ENCODE data around the gene UGT1A8. TPM values are rescaled to one million over a fixed set of nuclear protein-coding genes. Genes with fewer than 3 reads are reported as not detected.
"Not testable (repeated sequence)": the region's sequence is repeated elsewhere in the genome, so short reads cannot be mapped to it uniquely, and the experiment has no call there.

Gene UGT1A8
- total and polyA plus RNA-seq, 10 donors = not detected

GRCh38 chr2:233718552-233718951, 101.1 kb downstream of the UGT1A8 start, which contains the start of gene UGT1A4:
TSS of gene UGT1A4 (plus strand) at chr2:233718736. CDS start at chr2:233718821, 85 bp downstream.
- Histone ChIP-seq H3K27ac (no peak within 1 kb of the TSS), H3K4me3 (no peak within 1 kb of the TSS), H3K27me3 (replicated peaks in 1 of 7) (peaks cover 0 to 24% (median 0%) of the 10 kb centered on the region in 7 donors), H3K4me1 (no peaks in the 10 kb centered on the region), H3K9me3 (no peaks in the 10 kb centered on the region), H3K36me3 (no peaks in the 10 kb centered on the region)
- intact Hi-C loops (cut with DNase I; ENCODE audit: low total_unique reads) = no loop called here
- TF ChIP-seq CTCF (IDR thresholded peaks at IDR 0.05 in 8 of 11, conservative IDR thresholded peaks at IDR 0.05 in 3 of 11) (no peak), POLR2AphosphoS5 (IDR thresholded peaks at IDR 0.05) (no peak), POLR2A (IDR thresholded peaks at IDR 0.05) (no peak)
- WGBS, 5 donors = 81 to 90% (median 88%) methylated on average over 7 of the region's 7 CpGs
- no peak for DNase-seq

DNA sequence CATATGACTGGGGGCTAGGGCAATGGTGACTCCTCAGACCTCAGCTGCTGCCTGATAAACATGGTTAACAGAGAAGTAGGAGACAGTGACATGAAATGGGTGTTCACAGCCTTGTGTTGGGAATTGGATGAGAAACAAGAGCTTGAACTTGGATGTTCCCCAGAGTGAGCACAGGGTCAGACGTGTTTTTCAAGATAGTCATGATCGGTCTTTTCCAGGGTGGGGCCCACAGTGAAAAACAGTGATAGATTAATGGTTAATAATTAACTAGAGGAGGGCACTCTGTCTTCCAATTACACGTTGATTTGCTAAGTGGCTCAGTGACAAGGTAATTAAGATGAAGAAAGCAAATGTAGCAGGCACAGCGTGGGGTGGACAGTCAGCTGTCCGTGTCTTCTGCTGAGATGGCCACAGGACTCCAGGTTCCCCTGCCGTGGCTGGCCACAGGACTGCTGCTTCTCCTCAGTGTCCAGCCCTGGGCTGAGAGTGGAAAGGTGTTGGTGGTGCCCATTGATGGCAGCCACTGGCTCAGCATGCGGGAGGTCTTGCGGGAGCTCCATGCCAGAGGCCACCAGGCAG, 111.4 kb downstream of the UGT1A8 start, which contains the start of gene UGT1A3:
TSS of gene UGT1A3 (plus strand) at position 320 of the 579 bp plus-strand sequence. CDS start at position 405, 85 bp downstream.
- Histone ChIP-seq H3K27ac (no peak within 1 kb of the TSS), H3K4me3 (no peak within 1 kb of the TSS), H3K27me3 (replicated peaks in 1 of 7) (peaks cover 0 to 12% (median 0%) of the 10 kb centered on the region in 7 donors), H3K36me3 (no peaks in the 10 kb centered on the region), H3K9me3 (peaks cover 0 to 5% (median 0%) of the 10 kb centered on the region in 8 donors), H3K4me1 (no peaks in the 10 kb centered on the region)
- intact Hi-C loops (cut with DNase I; ENCODE audit: low total_unique reads) = no loop called here
- TF ChIP-seq POLR2A (IDR thresholded peaks at IDR 0.05) (no peak), POLR2AphosphoS5 (IDR thresholded peaks at IDR 0.05) (no peak), CTCF (IDR thresholded peaks at IDR 0.05 in 8 of 11, conservative IDR thresholded peaks at IDR 0.05 in 3 of 11) (no peak)
- 78 to 92% (median 87%) methylated on average over 8 of the region's 8 CpGs for WGBS, 5 donors
- DNase-seq = no peak

DNA sequence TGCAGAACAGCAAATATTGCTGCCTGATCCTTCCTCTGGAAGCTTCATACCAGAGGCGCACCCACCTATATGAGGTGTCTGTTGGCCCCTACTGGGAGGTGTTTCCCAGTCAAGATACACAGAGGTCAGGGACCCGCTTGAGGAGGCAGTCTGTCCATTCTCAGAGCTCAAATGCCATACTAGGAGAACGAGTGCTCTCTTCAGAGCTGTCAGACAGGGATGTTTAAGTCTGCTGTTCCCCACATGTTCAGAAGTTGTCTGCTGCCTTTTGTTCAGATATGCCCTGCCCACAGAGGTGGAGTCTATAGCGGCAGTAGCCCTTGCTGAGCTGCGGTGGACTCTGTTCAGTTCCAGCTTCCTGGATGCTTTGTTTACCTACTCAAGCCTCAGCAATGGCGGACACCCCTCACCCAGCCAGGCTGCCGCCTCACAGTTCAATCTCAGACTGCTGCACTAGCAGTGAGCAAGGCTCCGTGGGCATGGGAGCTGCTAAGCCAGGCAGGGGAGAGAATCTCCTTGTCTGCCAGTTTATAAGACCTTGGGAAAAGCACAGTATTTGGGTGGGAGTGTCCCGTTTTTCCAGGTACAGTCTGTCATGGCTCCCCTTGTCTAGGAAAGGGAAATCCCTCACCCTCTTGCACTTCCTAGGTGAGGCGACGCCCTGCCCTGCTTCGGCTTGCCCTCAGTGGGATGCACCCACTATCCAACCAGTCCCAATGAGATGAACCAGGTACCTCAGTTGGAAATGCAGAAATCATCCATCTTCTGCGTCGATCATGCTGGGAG, 119.6 kb downstream of the UGT1A8 start:
- H3K27me3 ChIP-seq (replicated peaks in 1 of 7); H3K4me1 ChIP-seq; H3K4me3 ChIP-seq; H3K27ac ChIP-seq; intact Hi-C loops (cut with DNase I; ENCODE audit: low total_unique reads); H3K9me3 ChIP-seq; H3K36me3 ChIP-seq; DNase-seq: not testable (repeated sequence)
- 80 to 88% (median 86%) methylated on average over 13 to 14 of the region's 14 CpGs for WGBS, 5 donors

DNA sequence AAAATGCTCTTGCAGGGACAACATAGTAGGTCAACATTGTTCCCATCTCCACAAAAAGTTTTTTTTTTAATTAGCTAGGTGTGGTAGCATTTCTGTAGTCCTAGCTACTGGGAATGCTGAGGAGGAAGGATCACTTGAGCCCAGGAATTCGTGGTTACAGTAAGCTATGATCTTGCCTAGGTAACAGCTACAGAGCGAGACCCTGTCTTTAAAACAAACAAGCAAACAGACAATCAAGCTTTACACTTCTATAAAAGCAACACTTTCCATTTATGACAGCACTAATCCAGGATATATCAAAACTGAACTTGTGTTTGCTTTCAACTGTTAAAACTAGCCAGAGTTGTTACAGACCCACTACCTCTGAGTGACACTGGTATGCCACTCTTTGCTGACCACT, 123.4 kb downstream of the UGT1A8 start:
- TF ChIP-seq POLR2AphosphoS5 (IDR thresholded peaks at IDR 0.05) (no peak), POLR2A (IDR thresholded peaks at IDR 0.05) (no peak), CTCF (IDR thresholded peaks at IDR 0.05 in 8 of 11, conservative IDR thresholded peaks at IDR 0.05 in 3 of 11) (no peak)
- WGBS, 5 donors = 62 to 72% (median 71%) methylated on average over 2 of the region's 2 CpGs
- H3K4me1 ChIP-seq = no peaks in the 10 kb centered on the region
- intact Hi-C loops (cut with DNase I; ENCODE audit: low total_unique reads) = no loop called here
- peaks cover 0 to 10% (median 0%) of the 10 kb centered on the region in 7 donors for H3K27me3 ChIP-seq (replicated peaks in 1 of 7)
- H3K4me3 ChIP-seq = no peak overlapping the region
- DNase-seq = no peak
- H3K9me3 ChIP-seq = no peaks in the 10 kb centered on the region
- no peak overlapping the region for H3K27ac ChIP-seq
- no peaks in the 10 kb centered on the region for H3K36me3 ChIP-seq

All from spleen (tissue), 11 donors.